ENCODE data around the gene FMNL1.
"Not testable (repeated sequence)": the region's sequence is repeated elsewhere in the genome, so short reads cannot be mapped to it uniquely, and the experiment has no call there.

FMNL1 gene

GRCh38 chr17:45235416-45236281, 14.0 kb downstream of the FMNL1 start:
- peak; percentile 39 to 41 for DNase-seq (ENCODE audit: low read depth in 2 of 2)

- DNase-seq (ENCODE audit: low read depth in 2 of 2), result no peak
Measured at GRCh38 chr17:45236282-45236606, 14.6 kb downstream of the FMNL1 start.

- no peak for DNase-seq (ENCODE audit: low read depth in 2 of 2)
Measured at GRCh38 chr17:45237686-45238085, 16.0 kb downstream of the FMNL1 start.

GRCh38 chr17:45238155-45238774, 16.6 kb downstream of the FMNL1 start:
- no peak for DNase-seq (ENCODE audit: low read depth in 2 of 2)

- DNase-seq (ENCODE audit: low read depth in 2 of 2), result no peak
Measured at GRCh38 chr17:45240905-45241327, 19.2 kb downstream of the FMNL1 start.

GRCh38 chr17:45241328-45242028, 19.8 kb downstream of the FMNL1 start:
- DNase-seq (ENCODE audit: low read depth in 2 of 2), result no peak

- no peak for DNase-seq (ENCODE audit: low read depth in 2 of 2)
Measured at GRCh38 chr17:45242029-45242414, 20.3 kb downstream of the FMNL1 start.

- DNase-seq (ENCODE audit: low read depth in 2 of 2), result no peak
Measured at GRCh38 chr17:45243750-45244149, 22.1 kb downstream of the FMNL1 start.

GRCh38 chr17:45244725-45245656, 23.3 kb downstream of the FMNL1 start:
- DNase-seq (ENCODE audit: low read depth in 2 of 2), result no peak

GRCh38 chr17:45246338-45246737, 24.7 kb downstream of the FMNL1 start:
- DNase-seq (ENCODE audit: low read depth in 2 of 2), result no peak

GRCh38 chr17:45246861-45247428, 25.3 kb downstream of the FMNL1 start:
- DNase-seq (ENCODE audit: low read depth in 2 of 2), result no peak

- no peak for DNase-seq (ENCODE audit: low read depth in 2 of 2)
Measured at GRCh38 chr17:45247429-45248131, 25.9 kb downstream of the FMNL1 start.

GRCh38 chr17:45248132-45248957, 26.7 kb downstream of the FMNL1 start:
- DNase-seq (ENCODE audit: low read depth in 2 of 2), result no peak

GRCh38 chr17:45251931-45252330, 30.2 kb downstream of the FMNL1 start:
- no peak for DNase-seq (ENCODE audit: low read depth in 2 of 2)

- DNase-seq (ENCODE audit: low read depth in 2 of 2), result not testable (repeated sequence)
Measured at GRCh38 chr17:45253237-45253636, 31.6 kb downstream of the FMNL1 start.

- no peak for DNase-seq (ENCODE audit: low read depth in 2 of 2)
Measured at GRCh38 chr17:45253879-45254278, 32.2 kb downstream of the FMNL1 start.

- DNase-seq (ENCODE audit: low read depth in 2 of 2), result no peak
Measured at GRCh38 chr17:45255358-45255757, 33.7 kb downstream of the FMNL1 start.

- no peak for DNase-seq (ENCODE audit: low read depth in 2 of 2)
Measured at GRCh38 chr17:45256114-45256966, 34.7 kb downstream of the FMNL1 start.

- DNase-seq (ENCODE audit: low read depth in 2 of 2), result no peak
Measured at GRCh38 chr17:45257115-45257514, 35.4 kb downstream of the FMNL1 start.

All from fibroblast of skin of left quadriceps (primary cell).